AG08396 (cell line): ENCODE results near the gene ZBTB42.

ENCODE experiments used
- DNase-seq: peaks from one replicate; pipeline ENCODE4 v3.0.0; 2012; ENCODE audit warnings: low spot score, mixed read lengths

ZBTB42 gene

DNA sequence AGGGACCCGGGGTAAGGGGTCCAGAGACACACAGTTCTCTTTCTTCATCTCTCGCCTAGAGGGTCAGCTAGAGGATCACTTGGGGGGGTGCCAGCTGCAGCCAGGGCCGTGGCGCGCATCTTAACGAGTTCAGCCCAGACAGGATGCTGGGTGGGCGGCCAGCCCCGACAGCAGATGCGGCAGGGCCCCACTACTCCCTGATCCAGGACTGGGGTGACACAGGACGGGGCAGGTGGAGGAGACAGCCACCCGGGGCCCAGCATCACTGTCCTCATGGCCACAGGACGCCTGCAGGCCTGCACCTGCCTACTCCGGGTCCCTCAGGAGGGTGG is 18.1 kb upstream of the ZBTB42 start:
- no peak for DNase-seq

DNA sequence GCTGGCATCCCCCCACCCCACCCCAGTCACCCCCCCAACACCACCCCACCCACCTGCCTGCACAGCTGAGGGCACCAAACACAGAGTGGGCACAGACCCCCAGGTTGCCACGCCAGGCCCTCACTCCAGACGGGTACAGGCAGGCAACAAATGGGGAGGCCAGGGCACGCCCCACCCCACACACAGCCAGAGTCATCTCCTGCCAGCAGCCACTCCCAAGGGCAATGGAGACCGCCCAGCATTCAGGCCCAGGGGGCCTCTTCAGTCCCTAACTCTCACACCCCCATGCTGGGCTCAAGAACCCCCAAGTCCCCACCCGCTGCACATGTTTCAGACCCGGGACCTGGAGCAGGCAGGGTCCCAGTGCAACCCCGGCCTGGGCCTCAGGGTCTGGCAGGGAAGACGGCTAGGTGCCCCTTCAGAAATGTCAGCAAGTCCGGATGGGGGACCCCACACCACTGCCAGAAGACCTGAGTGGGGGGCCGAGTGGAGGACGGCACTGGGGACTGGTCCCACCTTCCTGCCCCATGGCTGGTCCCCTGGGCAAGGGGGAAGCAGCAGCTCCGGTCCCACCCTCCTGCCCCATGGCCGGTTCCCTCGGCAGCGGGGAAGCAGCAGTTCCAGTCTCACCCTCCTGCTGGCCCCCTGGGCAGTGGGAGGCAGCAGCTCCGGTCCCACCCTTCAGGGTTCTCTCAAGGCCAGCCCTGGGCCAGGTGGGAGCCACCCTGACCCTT is 17.2 kb upstream of the ZBTB42 start:
- DNase-seq = no peak

DNA sequence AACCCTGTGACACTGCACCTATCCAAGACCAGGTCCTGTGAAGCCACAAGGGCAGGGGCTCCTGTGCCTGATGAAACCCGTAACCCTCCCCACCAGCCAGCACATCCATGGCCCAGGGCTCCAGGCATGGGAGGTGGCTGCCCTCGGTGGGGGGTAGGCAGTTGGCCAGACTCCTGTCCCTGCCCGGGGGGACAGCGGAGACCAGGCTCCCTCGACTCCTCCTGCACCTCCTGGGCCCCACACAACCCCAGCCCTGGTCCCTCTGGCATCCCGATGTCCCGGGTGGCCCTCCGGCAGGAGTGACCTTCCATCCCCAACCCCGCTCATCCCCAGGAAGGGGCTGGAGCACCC is 16.7 kb upstream of the ZBTB42 start:
- DNase-seq = no peak

DNA sequence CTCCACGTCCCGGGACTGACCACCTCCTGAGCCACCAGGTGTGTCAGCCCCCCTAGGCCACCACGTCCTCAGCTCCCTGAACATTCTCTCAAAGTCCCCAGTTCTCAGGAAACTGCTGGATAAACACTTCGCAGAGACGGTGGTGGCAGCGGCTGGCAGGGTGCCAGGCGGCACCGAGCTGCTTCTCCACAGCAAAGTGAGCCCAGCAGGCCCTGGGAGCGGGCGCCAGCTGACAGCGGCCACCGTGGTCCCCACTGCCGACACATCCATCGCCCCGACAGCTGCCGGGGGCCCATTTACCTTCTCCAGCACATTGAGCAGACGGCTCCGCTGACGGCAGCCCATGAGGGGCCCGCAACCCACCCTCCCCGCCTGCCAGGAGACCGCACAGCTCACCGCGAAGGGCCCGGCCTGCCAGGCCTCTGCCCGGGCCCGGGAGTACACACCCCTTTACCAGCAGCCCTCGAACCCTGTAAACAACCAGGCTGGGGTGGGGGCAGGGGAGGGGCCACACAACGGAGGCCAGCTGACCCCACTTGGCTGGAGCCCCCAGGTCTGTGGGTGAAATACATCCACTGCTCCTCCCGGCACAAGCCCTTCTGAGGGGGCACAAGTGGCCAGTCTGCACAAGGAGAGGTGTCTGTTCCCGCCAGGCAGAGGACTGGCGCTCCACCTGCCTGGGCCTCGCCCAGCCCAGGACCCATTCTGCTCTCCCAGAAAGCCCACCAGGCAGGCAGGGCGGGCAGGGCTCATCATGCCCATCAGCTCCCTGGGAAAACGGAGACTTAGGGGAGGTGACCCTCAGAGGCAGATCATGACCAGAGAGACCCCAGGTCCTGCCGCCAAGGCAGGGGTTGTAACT is 15.8 kb upstream of the ZBTB42 start:
- DNase-seq = no peak

DNA sequence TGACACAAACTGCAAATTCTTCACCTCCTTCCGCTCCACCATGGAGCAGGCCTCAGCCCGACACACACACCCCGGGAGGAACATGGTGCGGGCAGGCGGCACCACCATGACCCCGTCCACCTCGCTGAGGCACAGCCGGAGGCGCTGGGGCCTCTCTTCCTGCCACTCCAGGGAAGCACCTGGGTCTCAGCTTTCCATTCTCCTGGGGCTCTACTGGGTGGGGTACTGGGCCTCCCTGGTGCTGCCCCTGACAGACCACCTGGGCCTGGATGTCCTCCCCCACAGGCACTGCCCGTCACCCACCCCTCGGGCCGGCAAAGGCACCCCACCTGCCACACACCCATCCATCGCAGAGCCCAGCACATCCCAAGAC is 15.2 kb upstream of the ZBTB42 start:
- no peak for DNase-seq

DNA sequence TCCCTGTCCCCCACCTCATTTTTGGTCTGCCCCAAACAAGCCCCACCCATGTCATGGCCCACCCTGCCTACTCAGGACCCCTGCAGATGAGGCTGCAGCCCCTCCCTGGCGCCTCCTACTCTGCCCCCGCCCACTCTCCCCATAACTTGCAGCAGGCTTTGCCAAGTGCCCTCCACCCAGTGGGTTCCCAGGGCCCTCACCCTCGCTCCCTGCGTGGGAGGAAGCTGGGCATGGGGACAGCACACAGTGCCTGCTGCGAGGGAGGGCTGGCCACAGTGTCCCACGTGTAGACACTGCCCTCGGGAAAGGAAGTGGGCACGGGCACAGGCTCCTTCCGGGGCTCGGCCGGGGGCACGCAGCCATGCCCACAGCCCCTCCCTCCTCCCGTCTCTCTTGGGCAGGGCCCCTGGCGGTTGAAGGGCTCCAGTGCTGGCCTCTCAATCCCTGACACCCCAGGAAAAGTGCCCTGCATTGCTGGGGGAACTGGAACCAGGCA is 14.8 kb upstream of the ZBTB42 start:
- no peak for DNase-seq

DNA sequence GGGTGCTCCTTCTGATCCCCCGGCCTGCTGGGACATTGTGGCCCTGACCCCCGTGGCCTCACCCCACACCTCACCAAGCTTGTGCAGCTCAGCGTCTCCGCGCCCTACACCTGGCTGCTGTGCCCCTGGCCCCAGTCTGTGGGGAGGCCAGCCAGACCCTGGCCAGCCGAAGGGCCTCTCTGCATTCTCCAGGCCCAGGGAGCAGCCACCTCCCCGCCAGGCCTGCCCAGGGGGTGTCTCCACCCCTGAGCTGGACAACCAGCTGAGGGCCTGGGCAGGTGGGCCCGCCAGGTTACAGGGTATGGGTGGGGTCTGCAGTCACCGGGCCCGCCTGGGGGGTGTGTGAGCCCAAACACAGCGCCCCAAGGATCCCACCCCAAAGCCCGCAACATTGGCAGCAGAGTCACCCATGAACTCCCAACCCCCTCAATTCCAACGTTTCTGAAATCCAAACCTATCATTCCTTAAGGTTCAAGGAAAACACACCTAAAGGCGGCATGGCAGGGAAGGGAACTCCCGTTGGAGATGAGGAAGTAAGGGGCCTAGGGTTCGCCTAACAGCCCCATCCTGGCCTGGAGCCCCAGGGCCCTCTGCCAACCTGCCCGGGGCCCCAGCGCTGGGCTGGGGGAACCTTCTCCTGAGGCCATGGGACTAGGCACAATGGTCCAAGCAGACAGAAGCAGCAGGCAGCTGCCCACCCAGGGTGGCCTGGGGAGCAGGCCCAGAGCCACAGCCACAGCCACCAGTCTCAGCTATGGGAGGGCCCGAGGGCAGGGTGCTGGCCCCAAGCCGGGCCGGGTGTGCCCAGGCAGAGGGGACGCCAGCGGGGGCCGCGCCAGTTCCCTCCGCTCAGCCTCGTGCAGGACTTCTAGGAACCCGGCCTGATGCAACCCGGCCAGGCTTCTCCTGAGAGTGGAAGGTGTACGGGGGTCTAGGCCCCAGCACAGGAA is 13.9 kb upstream of the ZBTB42 start:
- no peak for DNase-seq

DNA sequence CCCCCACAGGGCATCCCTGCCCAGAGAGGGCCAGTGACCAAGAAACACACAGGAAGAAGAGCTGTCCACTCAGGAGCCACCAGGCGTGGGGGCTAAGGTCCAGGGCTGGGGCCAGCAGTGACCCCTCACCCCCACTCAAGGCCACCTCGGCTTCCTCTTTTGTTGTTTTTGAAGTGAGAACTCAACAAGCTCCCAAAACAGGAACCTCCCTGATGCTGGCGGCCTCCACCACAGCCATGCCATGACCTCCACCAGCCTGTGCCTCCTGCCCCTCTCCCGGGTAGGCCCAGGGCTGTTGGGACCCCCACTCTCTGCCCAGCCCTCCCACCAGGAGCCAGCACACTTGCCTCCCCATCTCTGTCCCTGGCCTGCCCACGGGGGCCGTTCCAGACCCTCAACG is 13.2 kb upstream of the ZBTB42 start:
- no peak for DNase-seq

DNA sequence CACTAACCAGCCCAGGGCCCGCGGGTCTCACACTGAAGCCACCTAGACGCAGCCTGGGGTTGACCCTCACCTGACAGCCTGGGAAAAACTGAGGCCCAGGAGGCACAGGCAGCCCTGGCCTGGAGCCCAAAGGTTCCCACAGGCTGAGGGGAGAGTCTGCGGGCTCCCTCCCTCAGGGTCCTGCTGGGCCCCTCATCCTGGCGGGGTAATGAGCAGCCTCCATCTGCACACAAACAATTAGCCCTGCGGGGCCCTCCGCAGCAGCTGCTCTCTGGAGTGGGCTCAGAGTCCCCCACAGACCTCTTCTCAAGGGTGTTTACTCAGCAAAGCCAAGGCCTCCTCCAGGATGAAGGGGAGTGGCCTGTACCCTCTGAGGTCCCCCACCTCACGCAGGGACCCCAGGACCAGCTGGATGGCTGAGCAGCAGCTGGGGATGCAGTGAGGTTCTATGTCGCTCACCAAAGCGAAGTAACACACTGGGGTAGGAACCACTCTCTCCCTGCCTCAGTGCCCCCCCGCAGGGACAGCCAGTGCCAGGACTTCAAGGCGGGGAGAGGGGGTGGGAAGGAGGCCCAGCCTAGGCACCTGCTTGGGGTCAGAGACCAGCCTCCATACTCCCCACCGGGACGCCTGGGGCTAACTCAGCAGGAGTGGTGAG is 12.6 kb upstream of the ZBTB42 start:
- DNase-seq = no peak

DNA sequence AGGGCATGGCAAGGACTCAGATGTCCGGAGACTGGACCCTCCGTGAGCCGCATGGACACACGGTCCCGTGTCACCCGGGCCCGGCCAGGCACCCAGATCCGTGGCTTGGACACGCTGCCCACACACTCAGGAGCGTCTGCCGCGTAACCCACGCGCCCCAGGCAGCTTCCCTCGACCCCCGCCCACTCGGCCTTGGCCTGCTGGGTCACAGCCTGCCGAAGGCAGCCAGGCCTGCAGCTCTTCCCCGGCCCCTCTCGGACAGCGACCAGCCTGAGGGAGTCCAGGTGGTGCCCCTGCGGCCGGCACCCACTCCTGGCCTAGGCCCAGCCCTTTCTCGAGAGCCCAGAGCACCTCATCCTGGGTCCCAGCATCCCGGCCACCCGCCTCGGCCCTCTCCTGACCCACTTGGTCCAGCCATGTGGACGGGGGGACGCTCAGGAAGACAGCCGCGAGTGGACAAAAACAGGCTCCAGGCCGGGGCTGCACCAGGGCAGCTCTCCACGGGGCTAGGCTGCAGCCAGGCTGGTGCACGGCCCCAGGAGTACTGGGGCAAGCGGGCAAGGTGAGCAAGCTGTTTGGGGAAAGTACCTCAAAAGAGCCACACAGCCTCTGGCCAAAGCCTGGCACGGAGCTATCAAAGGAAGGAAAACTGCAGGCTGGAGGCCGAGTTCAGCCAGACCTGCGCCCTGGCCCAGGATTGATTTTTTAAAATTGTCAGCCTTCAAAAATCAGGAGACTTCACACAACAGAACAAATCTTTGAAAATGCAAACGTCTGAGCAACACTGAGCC is 11.8 kb upstream of the ZBTB42 start:
- DNase-seq = no peak

DNA sequence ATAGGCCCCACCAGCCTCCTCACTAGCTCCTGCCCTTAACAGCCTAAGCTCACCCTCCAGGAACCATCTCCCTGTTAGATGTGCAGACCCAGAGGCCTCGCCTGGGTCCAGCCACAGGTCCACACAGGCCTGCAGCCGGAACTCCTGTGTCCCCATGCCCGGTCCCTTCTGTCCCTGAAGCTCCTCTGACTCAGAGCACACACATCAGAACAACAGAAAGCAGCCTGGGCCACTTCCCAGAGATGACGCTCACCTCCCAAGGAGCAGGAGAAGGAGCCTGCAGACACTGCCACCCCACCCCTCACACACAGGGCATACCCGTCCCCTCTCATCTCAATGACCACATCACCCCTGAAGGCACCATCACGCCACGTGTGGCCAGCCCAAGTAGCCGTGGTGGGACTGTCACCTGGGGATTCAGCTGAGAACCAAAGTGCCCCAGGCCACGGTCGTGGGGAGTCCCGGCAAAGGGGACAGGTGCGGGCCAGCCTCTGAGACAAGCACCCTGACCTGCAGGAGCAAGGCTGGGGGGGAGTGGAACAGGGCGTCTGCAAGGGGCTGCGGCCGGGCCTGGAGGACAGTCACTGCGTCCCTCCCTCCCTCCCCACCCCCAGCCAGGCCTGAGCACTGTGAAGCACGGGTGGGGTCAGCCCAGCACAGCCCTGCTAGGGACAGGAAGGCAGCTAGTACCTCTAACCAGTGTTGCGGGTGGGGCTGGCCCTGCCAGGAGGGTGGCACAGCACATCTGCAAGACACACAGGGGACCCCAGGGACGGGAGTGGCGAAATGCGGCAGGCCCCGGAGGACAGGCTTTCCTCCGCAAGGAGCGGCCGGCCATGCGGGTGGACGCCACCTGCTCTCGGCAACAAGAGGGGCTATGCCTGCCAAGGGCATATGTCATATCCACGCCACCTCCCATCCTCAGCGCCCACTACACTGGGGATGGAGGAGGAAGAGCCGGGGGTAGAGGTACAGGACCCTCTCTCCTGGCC is 10.9 kb upstream of the ZBTB42 start:
- no peak for DNase-seq

DNA sequence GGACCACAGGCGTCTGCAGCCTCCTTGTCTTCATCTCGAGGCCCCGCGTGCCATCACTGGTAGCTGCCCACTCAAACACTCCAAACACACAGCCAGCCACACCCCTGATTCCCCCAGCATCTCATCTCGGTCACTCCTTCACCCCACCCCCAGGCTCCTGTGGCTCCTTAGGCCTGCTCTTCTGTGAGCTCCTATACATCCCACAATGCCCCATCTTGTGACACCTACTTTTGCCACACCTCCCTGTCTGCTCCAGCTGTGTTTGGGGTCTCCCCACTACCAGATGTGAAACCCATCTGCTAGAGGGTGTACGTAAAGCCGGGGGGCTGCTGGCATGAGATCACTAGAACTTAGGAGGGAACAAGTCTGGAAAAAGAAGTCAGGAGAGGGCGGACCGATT is 9.5 kb upstream of the ZBTB42 start:
- no peak for DNase-seq

DNA sequence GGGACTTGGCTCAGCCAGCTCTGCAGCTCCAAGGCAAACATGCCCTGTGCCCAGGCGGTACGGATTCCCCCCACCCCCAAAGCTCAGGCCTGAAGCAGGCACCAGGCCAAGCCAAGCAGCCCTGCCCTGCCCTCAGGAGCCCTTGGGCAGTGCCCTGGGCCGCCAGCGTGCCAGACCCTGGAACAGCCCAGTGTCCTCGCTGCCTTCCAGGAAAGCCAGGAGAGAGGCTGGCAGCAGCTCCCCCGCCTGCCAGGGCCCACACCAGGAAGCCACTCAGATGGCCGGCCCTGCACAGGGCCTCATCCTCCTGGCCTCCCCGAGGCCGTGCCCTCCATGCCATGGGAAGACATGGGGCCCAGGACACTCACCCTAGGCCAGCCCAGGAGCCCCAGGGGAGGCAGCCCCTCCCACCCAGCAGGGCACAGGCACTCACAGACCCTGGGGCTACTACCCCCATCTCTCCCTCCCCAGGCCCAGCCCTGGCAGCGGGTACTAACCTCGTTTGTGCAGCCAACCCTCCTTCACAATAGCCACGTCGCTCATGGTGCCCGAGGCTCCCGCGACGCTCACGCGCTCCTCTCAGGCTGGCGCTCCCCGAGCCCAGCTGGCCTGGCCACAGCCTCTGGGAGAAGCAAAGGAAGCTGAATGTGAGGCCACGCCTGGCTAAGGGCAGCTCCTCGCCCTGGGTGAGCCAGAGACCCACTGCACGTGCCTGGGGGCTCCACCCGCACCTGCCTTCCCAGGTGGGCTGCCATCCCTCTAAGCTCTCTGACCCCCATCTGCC is 8.6 kb upstream of the ZBTB42 start:
- DNase-seq = no peak

DNA sequence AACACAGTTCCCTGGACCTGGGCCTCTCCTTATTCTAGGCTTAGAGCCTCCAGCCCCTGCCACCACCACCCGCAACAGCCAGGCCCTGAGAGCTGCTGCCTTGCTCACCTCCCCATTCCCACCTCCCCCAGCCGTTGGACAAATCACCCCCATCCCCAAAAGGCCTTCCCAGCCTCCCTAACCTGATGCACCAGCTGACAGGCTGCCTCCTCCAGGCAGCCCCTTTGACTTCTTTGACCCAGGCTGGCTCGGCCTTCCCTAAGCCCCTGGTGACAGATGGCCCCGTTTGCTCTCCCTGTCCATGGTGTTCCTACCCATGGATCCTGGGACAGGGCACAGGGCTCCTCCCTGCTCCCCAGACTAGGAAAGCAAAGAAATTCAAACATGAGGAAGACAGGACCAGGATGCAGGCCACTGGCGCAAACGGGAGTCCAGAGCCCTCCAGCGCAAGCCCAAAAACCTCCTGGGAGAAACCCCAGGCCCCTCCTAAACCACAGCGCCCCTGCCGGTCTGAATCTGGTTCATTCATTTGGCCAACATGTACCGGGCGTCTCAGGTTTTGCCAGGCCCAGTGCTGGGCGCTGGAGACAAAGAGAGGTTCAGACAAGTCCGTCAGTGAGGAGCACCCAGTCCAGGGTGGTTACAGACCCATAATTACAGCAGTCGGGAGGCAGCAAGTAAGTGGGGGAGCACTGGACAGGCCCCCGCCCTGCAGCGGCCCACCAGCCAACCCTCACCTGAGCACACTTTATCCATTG is 7.8 kb upstream of the ZBTB42 start:
- no peak for DNase-seq

DNA sequence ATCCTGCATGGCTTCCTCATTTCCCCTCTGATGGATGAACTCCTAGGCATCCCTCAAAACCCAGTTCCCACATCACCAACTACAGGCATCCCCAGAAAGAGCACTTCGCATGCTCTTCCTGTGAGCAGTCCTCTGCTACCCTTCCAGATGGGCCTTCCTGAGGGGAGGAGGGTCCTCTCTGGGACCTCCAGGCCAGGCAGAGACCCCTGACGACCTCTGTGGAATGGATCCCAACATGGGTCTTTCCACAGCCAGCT is 7.3 kb upstream of the ZBTB42 start:
- DNase-seq = no peak

DNA sequence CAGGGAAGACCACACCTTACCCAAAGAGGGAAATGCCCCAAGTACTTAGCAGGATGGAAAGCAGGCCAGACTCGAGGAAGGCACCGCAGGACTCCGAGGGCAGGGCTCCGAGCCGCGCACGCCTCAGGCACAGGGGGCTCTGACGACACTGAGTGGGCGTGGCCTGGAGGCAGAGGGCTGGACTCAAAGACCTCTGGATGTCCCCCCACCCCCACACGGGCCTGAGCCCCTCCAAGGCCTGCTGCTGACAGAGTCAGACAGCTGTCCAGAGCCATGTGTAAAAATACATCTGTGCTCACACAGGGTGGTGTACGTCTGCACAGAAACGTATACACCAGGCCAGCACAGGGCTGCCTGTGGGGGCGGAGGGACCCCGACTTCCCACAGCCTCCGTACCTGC is 6.8 kb upstream of the ZBTB42 start:
- peak; percentile 79 for DNase-seq

DNA sequence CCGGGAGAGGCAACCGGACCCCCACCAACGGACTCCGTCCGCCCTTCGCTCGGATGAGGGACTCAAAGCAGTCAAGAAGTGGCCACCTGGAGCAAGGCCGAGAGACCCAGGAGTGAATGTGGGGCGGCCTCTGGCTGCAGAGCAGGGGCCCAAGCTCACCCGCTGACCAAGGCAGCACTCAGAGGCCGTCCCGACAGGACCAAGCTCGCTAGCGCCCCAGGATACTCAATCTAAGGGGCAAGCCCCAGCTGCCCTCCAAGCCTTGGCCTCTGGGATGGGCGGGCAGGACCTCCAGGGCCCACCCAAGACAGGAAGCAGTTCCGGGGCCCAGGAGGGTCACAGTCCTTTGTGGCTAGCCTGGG is 6.3 kb upstream of the ZBTB42 start:
- peak; percentile 78 for DNase-seq

DNA sequence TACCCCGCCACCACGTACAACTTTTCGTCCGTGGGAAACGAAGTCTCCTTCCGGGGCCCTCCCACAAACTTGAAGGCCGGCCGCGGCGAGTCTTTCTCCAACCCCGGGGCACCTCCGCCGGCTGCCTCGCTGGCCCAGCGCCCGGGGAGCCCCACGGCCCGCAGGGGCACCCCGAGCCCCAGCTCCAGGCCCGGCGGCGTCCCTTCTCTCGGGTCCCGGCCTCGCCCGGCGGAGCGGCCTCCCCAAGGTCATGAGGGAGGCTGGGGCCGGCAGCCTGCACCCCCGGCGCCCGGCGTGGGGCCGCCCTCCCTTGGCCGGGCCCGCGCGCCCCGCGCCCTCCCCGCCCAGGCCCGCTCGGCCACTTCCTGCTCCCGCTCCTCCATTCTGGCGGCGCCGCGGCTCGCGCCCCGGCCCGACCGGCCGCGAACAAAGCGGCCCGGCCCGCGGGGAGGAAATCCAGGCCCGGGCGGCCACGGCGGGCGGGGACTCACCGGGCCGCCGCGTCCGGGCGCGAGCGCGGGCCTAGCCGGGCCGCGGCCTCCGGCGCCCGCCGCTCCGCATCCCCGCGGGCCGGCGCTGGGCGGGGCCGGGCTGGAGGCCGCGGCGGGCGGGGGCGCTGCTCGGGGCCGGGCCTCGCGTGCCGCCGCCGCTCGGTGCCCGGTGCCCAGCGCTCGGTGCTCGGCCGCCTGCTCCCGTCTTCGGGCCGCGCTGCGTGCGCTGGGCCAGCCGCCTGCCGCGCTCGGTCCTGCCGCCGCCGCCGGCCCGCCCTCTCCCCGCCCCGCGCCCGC is 5.7 kb upstream of the ZBTB42 start, which contains the start of gene AKT1:
Gene AKT1, minus strand, starts transcription at position 756 of the 788 bp plus-strand sequence. CDS start 3,105 bp downstream, outside the sequence.
- peak; percentile 72 for DNase-seq
